Astrocyte of the cerebellum (primary cell): ENCODE data around the gene TNRC6A.
A peak's percentile ranks its signal among the peaks of the same experiment; 100 is the strongest.
"Not testable (repeated sequence)": the region's sequence is repeated elsewhere in the genome, so short reads cannot be mapped to it uniquely, and the experiment has no call there.

Experiments
- DNase-seq: peaks from one replicate; pipeline ENCODE4 v3.0.0-alpha.2; 2011; ENCODE audit warnings: low read depth
- H3K4me3 ChIP-seq: 2 replicates; pipeline ENCODE4 v1.5.1; 2011; ENCODE audit warnings: mild to moderate bottlenecking, low read depth, low read length, moderate library complexity
- CTCF ChIP-seq: IDR thresholded peaks from 2 replicates; pipeline ENCODE4 v1.5.1; 2012; ENCODE audit warnings: low read length, low read depth, moderate library complexity, mild to moderate bottlenecking; ENCODE audit errors: missing control alignments
- in situ Hi-C: cut with HindIII; loops from 2 replicates; pipeline ENCODE4 v1.10.0; 2017; ENCODE audit warnings: low sequenced_read_pairs

The TNRC6A gene

GRCh38 chr16:24745391-24745790, 15.9 kb downstream of the TNRC6A start:
- no peak for TF ChIP-seq CTCF
- in situ Hi-C loops = loop anchor here (10.0 kb wide), 1 partner anchor 61 kb away; no protein-coding TSS in a partner anchor
- H3K4me3 ChIP-seq = no peak overlapping the region
- no peak for DNase-seq

GRCh38 chr16:24745791-24746190, 16.3 kb downstream of the TNRC6A start:
- DNase-seq = no peak
- H3K4me3 ChIP-seq = no peak overlapping the region
- no peak for TF ChIP-seq CTCF
- in situ Hi-C loops = loop anchor here (10.0 kb wide), 1 partner anchor 61 kb away; no protein-coding TSS in a partner anchor

- no peak for TF ChIP-seq CTCF
- in situ Hi-C loops = loop anchor here (10.0 kb wide), 1 partner anchor 63 kb away; no protein-coding TSS in a partner anchor
- DNase-seq = no peak
- H3K4me3 ChIP-seq = no peak overlapping the region
These were observed 18.0 kb downstream of the TNRC6A start for GRCh38 chr16:24747441-24747840.

GRCh38 chr16:24748242-24748641, 18.8 kb downstream of the TNRC6A start:
- DNase-seq = peak; percentile 92
- in situ Hi-C loops = loop anchor here (10.0 kb wide), 1 partner anchor 63 kb away; no protein-coding TSS in a partner anchor
- H3K4me3 ChIP-seq = no peak overlapping the region
- no peak for TF ChIP-seq CTCF

GRCh38 chr16:24749310-24749709, 19.9 kb downstream of the TNRC6A start:
- no peak for TF ChIP-seq CTCF
- in situ Hi-C loops = loop anchor here (10.0 kb wide), 1 partner anchor 65 kb away; no protein-coding TSS in a partner anchor
- DNase-seq = no peak

GRCh38 chr16:24749872-24750271, 20.4 kb downstream of the TNRC6A start:
- not testable (repeated sequence) for DNase-seq, H3K4me3 ChIP-seq
- in situ Hi-C loops = loop anchor here (10.0 kb wide), 1 partner anchor 65 kb away; no protein-coding TSS in a partner anchor

More at GRCh38 chr16:24749310-24749709, 19.9 kb downstream of the TNRC6A start:
- H3K4me3 ChIP-seq = no peak overlapping the region

GRCh38 chr16:24753000-24753399, 23.5 kb downstream of the TNRC6A start:
- no peak for DNase-seq
- in situ Hi-C loops = no loop called here
- H3K4me3 ChIP-seq = no peak overlapping the region
- no peak for TF ChIP-seq CTCF
